VCaP (cell line): Measurements from ENCODE around the gene ELP5.

Experiments
- H3K27ac ChIP-seq: fragments of 450-650 bp; 2 replicates; pipeline ENCODE4 v1.5.1; 2017
- TF ChIP-seq, protein P1 (sequence below): fragments of 450-650 bp; conservative IDR thresholded peaks from 2 replicates; pipeline ENCODE4 v1.5.1; 2017; ENCODE audit warnings: mild to moderate bottlenecking, moderate library complexity

The ELP5 gene

DNA sequence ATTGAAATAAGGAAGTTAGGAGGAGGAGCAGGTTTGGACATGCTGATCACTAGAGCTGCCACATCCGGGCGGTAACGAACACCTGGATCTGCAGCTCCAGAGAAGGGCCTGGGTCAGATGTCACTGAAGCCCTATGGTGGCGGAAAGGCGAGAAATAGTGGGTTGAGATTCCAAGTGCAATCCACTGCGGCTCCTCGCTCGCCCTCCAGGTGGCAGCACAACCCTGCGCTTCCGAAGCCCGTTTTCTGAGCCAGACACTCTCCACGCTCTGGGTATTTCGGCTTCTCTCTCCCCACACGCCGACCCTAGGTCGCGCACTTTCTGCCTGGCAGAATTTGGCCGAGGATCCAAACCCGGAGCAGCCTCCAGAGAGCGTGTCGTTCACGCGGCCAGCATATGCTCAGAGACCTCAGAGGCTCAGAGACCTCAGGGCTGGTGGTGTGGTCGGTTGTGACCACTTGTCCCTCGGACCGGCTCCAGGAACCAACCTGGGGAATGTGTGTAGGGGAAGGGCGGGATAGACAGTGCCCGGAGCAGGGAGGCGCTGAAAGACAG, 28.6 kb downstream of the ELP5 start:
- H3K27ac ChIP-seq, result peak overlapping the region; percentile 45
- TF ChIP-seq, protein P1, sequence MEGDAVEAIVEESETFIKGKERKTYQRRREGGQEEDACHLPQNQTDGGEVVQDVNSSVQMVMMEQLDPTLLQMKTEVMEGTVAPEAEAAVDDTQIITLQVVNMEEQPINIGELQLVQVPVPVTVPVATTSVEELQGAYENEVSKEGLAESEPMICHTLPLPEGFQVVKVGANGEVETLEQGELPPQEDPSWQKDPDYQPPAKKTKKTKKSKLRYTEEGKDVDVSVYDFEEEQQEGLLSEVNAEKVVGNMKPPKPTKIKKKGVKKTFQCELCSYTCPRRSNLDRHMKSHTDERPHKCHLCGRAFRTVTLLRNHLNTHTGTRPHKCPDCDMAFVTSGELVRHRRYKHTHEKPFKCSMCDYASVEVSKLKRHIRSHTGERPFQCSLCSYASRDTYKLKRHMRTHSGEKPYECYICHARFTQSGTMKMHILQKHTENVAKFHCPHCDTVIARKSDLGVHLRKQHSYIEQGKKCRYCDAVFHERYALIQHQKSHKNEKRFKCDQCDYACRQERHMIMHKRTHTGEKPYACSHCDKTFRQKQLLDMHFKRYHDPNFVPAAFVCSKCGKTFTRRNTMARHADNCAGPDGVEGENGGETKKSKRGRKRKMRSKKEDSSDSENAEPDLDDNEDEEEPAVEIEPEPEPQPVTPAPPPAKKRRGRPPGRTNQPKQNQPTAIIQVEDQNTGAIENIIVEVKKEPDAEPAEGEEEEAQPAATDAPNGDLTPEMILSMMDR, result peak; percentile 86

DNA sequence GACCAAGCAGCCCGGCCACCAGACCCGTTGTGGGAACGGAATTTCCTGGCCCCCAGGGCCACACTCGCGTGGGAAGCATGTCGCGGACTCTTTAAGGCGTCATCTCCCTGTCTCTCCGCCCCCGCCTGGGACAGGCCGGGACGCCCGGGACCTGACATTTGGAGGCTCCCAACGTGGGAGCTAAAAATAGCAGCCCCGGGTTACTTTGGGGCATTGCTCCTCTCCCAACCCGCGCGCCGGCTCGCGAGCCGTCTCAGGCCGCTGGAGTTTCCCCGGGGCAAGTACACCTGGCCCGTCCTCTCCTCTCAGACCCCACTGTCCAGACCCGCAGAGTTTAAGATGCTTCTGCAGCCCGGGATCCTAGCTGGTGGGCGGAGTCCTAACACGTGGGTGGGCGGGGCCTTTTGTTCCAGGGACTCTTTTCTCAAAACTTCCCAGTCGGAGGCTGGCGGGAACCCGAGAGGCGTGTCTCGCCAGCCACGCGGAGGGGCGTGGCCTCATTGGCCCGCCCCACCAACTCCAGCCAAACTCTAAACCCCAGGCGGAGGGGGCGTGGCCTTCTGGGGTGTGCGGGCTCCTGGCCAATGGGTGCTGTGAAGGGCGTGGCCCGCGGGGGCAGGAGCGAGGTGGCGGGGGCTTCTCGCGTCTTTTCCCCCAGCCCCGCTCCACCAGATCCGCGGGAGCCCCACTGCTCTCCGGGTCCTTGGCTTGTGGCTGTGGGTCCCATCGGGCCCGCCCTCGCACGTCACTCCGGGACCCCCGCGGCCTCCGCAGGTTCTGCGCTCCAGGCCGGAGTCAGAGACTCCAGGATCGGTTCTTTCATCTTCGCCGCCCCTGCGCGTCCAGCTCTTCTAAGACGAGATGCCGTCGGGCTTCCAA, 29.3 kb downstream of the ELP5 start, which contains the start of gene SLC2A4:
Gene SLC2A4 (plus strand): TSS at position 645 of the 879 bp plus-strand sequence. CDS start 217 bp downstream, at position 862.
- TF ChIP-seq, protein P1, result no peak
- peak within 1 kb of the TSS; percentile 45 for H3K27ac ChIP-seq

DNA sequence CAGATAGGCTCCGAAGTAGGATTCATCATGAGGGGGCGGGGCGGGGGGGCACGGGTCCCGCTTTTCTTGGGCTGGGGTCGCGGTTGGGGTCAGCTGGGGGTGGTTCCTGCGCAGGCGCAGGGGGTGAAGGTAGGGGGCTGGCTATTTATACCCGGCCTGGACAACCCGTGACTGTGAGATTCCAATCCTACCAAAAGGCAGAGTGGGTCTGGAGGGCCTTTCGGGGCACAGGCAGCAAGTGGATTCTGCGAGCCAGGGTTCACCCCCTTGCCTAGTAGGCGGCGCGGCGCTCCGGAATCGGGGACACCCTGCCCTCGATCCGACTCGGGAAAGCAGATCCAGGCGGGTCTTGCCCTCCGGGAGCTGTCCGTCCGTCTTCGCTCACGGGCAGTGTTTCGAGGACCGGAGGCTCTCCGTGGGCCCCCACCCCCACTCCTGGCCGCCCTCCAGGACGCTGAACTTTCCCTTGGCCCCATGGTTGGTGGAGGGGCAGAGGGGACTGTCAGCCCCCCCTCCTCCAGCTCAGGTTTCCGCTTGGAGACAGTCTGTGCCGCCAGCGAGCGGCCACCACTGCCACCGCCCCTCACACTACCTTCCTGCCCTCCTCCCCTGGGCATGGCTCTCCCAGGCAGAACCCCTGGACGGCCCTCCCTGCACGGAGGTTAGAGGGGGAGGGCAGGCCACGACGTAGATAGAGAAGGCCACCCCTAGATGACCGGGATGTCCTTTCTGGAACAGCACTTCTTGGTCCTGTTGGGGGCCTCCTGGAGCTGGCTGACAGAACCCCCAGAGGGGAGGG, 30.1 kb downstream of the ELP5 start:
- no peak overlapping the region for H3K27ac ChIP-seq
- TF ChIP-seq, protein P1, result no peak

DNA sequence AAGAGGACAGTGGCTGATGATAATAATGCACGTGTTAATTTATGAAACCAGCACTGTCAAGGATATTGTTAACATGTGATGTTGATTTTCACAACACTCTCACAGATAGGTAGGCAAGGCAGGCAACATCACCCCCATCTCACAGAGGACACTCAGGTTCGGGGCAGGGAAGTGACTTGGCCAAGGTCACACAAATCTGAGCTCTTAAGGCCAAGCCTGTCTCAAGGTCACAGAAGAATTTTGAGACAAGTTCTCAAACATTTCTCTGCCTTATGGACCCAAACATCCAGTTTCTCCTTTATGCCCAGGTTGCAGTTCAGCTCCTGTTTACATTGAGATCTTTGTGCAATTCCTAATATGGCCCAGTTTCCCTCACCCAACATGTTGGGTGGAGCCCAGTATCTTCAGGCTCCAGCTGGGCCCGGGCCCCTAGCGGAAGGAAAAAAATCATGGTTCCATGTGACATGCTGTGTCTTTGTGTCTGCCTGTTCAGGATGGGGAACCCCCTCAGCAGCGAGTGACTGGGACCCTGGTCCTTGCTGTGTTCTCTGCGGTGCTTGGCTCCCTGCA, 30.8 kb downstream of the ELP5 start:
- TF ChIP-seq, protein P1, result no peak
- no peak overlapping the region for H3K27ac ChIP-seq

DNA sequence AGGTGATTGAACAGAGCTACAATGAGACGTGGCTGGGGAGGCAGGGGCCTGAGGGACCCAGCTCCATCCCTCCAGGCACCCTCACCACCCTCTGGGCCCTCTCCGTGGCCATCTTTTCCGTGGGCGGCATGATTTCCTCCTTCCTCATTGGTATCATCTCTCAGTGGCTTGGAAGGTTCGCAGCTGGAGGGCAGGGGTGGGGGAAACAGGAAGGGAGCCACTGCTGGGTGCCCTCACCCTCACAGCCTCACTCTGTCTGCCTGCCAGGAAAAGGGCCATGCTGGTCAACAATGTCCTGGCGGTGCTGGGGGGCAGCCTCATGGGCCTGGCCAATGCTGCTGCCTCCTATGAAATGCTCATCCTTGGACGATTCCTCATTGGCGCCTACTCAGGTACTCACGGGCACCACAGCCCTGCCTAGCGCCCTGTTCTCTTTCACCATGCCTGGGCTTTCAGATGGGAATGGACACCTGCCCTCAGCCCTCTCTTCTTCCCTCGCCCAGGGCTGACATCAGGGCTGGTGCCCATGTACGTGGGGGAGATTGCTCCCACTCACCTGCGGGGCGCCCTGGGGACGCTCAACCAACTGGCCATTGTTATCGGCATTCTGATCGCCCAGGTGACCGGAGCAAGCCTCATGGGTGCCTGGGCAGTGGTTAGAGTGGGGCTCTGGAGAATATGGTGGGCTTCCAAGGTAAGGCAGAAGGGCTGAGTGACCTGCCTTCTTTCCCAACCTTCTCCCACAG, 31.6 kb downstream of the ELP5 start:
- H3K27ac ChIP-seq, result no peak overlapping the region
- TF ChIP-seq, protein P1, result no peak

DNA sequence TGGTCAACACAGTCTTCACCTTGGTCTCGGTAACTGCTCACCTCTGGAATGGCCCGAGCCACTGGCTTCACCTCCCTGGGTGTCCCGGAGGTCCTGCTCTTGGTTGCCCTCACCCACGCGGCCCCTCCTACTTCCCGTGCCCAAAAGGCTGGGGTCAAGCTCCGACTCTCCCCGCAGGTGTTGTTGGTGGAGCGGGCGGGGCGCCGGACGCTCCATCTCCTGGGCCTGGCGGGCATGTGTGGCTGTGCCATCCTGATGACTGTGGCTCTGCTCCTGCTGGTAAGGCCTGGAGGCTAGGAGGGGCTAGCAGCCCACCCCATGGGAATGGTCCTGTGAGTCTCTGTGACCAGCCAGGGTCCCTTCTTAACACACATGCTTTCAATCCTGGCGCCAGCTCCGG, 32.9 kb downstream of the ELP5 start:
- TF ChIP-seq, protein P1, result no peak
- H3K27ac ChIP-seq, result no peak overlapping the region
